Mesodermal cell (in vitro differentiated cells): ENCODE measurements around the gene PHOX2B.

Experiments used
- H3K27ac ChIP-seq: 2 replicates; pipeline ENCODE4 v1.7.0; 2013; ENCODE audit warnings: mild to moderate bottlenecking, low read depth, low read length, moderate library complexity; ENCODE audit not compliant: severe bottlenecking
- H3K36me3 ChIP-seq: 2 replicates; pipeline ENCODE4 v1.7.1; 2013; ENCODE audit warnings: mild to moderate bottlenecking, low read length, moderate library complexity; ENCODE audit not compliant: control insufficient read depth, insufficient read depth
- H3K4me1 ChIP-seq: one replicate; pipeline ENCODE4 v1.7.1; 2013; ENCODE audit warnings: mild to moderate bottlenecking, low read length; ENCODE audit not compliant: insufficient read depth, control insufficient read depth, poor library complexity, severe bottlenecking
- H3K4me3 ChIP-seq: 2 replicates; pipeline ENCODE4 v1.7.0; 2013; ENCODE audit warnings: low read length, control low read depth, mild to moderate bottlenecking; ENCODE audit not compliant: insufficient read depth, poor library complexity, severe bottlenecking; ENCODE audit errors: extremely low read depth
- H3K9me3 ChIP-seq: 2 replicates; pipeline ENCODE4 v1.7.1; 2013; ENCODE audit warnings: mild to moderate bottlenecking, low read length, moderate library complexity; ENCODE audit not compliant: control insufficient read depth
- WGBS, 2 experiments: methylation state at CpG; one replicate each; pipeline ENCODE4 v1.1.5; 2013; ENCODE audit warnings: missing lambda C conversion rate in 2 of 2; ENCODE audit not compliant: insufficient coverage in 2 of 2; 5-methylcytosine and 5-hydroxymethylcytosine counted together

The PHOX2B gene

DNA sequence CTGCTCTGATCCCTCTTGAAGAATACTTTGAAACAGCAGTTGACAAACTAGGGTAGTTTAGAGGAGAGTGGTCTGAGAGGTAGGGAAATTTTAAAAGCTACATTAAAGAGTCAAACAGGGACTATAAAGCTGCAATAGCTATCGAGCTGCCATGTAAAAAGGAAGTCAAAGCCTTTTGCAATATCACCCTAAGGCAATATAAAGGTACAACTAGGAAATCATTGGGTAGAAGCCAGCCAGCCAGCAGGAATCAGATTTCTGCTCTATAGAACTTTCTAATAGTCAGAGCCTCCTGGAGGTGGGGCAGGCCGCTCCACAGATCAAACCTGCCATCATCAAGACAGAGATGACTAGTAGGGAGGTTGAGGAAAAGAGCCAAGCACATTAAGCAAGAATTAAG lies 15.2 kb upstream of the PHOX2B start:
- no peaks in the 10 kb centered on the region for H3K9me3 ChIP-seq
- H3K36me3 ChIP-seq: no peaks in the 10 kb centered on the region
- no peak overlapping the region for H3K27ac ChIP-seq
- H3K4me3 ChIP-seq: no peak overlapping the region
- H3K4me1 ChIP-seq: no peaks in the 10 kb centered on the region
- no CpG with 5 or more reads among the region's 2 CpGs for WGBS, 2 experiments

DNA sequence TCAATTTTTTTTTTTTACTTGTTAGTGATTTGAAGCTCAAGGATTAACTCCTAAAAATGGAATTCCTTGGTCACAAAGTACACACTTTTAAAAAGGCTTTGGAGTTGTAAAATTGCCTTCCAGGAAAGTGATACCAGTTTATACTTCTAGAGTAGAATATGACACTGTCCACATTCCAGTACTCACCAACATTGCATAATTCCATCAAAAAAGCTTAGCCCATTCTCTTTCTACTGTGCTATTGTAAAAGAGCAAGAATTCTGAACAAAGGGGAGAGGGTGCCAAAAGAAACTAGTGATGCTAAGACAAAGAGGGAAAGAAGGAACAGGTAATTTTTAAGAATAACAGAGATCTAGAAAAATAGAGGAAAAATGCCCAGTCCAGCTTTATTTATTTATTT lies 10.4 kb upstream of the PHOX2B start:
- H3K9me3 ChIP-seq: no peaks in the 10 kb centered on the region
- H3K36me3 ChIP-seq: no peaks in the 10 kb centered on the region
- no peak overlapping the region for H3K4me3 ChIP-seq
- H3K27ac ChIP-seq: no peak overlapping the region
- no peaks in the 10 kb centered on the region for H3K4me1 ChIP-seq

DNA sequence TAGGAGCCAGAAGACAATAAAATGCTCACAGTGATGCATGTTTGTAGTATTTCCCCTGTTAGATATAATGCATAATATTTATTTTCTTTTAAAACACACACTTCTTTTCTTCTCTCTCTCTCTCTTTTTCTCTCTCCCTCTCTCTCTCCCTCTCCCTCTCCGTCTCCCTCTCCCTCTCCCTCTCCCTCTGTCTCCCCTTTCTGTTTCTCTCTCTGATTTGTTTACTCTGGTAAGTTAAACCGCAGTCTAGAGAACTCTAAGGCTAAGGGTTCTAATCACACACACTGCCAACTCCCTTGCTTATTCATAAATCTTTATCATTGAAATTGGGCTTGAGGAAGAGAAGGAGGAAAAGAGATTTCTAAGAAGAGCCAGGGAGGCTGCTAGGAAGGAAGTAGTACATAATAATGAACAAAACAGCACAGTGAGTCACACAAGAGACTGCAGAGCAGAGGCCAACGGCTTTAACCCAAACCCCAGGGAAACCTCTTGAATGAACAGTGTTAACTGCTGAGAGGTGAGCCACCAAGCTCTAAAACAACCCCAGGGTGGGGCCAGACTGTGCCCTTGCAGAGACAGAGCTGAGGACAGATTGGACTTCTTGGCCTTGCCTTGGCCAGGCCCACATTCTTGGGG lies 9.1 kb upstream of the PHOX2B start:
- Histone ChIP-seq H3K4me3 (no peak overlapping the region), H3K4me1 (no peaks in the 10 kb centered on the region), H3K27ac (no peak overlapping the region), H3K36me3 (no peaks in the 10 kb centered on the region), H3K9me3 (no peaks in the 10 kb centered on the region)
- 0% methylated on average over 1 of the region's 3 CpGs; no CpG with 5 or more reads in 1 of the 2 experiments for WGBS, 2 experiments

DNA sequence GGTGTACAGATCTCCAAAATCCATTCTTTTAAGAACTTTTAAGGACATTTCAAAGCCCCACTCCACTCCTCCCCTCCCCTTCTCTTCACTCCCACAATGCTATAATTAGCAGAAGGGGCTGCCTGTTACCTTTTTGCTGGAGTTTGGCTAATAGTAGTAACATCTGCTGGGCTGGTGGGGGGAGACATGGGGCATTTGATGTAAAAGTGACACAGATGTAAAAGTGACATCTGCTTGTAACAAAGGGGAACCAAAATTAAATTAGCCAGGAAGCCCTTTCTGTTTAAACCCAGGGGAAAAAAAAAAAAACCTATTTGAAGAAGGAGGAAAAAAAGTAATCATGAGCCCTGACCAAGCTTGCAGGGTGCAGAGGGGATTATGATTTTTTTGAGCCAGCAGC lies 5.4 kb upstream of the PHOX2B start:
- Histone ChIP-seq H3K36me3 (no peaks in the 10 kb centered on the region), H3K9me3 (no peaks in the 10 kb centered on the region), H3K27ac (no peak overlapping the region), H3K4me1 (no peaks in the 10 kb centered on the region), H3K4me3 (no peak overlapping the region)

DNA sequence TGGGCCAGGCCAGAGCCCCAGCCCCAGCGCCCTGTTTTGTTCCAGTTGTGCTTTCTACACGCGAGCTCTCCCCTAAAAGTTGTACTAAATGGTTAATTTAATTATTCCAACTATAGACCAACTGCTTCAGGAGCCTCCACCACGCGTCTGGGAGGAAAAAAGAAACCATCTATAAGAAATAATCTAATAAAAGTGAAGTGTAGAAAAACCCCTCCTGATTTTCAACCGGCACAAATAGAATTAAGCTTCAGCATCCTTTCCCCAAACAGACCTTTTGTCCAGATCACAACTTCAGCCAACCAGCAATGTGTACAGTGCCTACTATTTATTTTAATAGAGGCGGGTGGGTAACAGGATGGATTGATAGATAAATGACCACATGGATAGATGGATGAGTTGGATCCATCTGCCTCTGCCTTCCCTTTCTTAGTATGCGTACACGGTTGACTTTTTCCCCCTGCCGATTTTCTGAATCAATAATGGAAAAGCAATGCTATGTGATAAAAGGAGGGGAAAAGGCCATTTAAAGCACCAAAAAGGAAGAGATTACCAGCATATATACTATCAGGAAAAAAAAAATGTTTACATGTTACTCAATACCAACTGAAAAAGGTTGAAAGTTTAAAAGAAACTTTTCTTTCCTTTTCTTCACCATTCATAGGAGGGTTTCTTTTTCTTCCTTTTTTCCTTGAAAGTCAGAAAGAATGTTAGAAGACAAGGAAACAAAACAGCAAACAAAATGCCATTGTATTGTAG lies 3.7 kb upstream of the PHOX2B start:
- no CpG with 5 or more reads among the region's 10 CpGs for WGBS, 2 experiments
- H3K4me1 ChIP-seq: no peaks in the 10 kb centered on the region
- no peak overlapping the region for H3K4me3 ChIP-seq
- no peaks in the 10 kb centered on the region for H3K36me3 ChIP-seq
- no peaks in the 10 kb centered on the region for H3K9me3 ChIP-seq
- no peak overlapping the region for H3K27ac ChIP-seq

DNA sequence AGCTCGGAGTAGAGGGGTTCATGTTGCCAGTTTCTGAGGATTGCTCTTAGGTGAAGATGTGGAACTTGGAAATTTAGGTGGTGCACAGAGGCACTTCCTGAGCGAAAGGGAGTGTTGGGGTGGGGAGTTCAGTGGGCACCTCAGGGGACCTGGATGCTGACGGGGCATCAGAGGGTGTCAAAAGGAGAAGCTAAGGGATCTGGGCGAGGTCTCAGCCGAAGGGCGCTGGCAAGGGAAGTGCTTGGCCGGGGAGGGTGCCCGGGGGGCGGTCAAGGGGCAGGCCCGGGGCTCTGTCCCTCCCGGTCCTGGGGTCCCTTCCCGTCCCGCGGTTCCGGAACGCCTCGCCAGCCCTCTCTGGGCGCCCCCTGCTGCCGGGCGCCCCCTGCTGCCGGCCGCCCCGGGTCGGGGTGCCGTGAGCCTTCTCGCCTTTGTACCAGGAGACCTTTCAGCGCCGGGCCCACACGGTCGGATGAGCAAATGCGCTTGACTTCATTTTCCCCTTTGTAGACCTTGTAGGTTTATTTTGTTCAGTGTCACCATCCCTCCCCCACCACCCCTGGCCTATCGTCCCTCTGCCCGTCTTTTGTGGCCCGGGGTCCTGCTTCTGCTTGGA lies 3.0 kb upstream of the PHOX2B start:
- Histone ChIP-seq H3K36me3 (no peaks in the 10 kb centered on the region), H3K9me3 (no peaks in the 10 kb centered on the region), H3K27ac (no peak overlapping the region), H3K4me1 (no peaks in the 10 kb centered on the region), H3K4me3 (no peak overlapping the region)
- 0% methylated on average over 19 to 27 of the region's 34 CpGs for WGBS, 2 experiments

DNA sequence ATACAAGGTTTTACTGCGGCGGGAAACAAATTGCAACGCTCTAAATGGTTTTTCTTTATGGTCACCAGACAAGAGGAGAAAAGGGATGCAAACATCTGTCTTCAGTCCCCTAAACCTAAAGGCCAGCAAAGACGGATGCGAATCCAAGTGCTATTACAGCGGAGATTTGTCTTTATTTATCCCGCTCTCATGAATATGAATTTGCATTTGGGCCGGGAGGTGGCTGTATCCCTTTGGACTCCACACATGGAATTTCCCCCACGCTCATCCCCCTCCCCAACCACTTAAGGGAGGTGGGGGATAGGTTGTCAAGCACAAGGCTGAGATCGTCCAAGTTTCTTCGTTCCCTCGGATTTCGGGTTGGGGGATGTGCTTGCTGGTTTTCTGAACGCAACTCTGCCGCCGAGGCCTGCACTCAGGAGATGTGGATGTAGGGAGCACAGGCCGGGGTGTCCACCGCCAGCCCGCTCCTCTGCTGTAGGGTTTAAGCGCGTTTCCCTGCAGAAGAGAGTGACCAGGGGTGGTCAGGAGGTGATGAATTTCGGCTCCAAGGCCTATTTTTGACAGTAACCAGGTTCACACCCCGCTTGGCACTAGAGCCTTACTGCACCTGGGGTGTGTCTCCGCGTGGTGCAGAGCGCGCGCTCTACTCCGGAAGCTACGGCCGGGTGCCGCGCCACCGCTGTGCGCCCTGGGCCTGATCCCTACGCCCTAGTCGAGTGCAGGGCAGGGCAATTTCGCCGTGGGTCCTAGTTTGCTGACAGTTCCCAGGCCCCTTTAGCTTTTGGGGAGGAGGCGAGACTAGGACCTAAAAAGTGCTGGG lies 2.3 kb upstream of the PHOX2B start:
- H3K4me3 ChIP-seq: no peak overlapping the region
- no peaks in the 10 kb centered on the region for H3K4me1 ChIP-seq
- no peaks in the 10 kb centered on the region for H3K9me3 ChIP-seq
- no peaks in the 10 kb centered on the region for H3K36me3 ChIP-seq
- no peak overlapping the region for H3K27ac ChIP-seq
- 1 to 2% methylated on average over 28 to 30 of the region's 40 CpGs for WGBS, 2 experiments

DNA sequence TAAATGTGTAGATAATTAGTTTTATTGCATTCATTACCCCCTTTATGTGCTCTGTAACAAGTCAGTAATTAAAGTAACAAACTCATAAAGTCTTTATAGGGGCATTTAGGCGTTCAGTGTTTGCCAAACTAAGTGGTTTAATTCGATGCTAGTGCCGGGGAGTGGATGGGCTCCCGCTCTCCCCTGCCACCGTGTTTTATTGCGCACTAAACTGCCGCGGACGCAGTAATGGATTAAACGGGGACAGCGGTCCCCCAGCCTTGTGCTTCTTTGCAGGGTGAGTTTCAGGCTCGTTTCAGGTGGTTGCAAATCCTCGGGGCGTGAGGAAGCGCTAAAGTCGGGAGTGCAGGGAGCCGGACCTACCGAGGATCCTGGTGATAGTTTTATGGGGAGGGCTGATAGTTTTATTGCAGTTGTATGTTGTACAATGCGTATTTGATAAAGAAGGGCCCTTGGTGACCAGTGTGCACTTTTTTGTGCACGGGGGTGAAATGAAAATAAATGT lies 1.6 kb upstream of the PHOX2B start:
- Histone ChIP-seq H3K4me3 (no peak overlapping the region), H3K27ac (no peak overlapping the region), H3K9me3 (peaks cover 4% of the 10 kb centered on the region), H3K4me1 (no peaks in the 10 kb centered on the region), H3K36me3 (no peaks in the 10 kb centered on the region)
- 1 to 2% methylated on average over 17 to 20 of the region's 20 CpGs for WGBS, 2 experiments

DNA sequence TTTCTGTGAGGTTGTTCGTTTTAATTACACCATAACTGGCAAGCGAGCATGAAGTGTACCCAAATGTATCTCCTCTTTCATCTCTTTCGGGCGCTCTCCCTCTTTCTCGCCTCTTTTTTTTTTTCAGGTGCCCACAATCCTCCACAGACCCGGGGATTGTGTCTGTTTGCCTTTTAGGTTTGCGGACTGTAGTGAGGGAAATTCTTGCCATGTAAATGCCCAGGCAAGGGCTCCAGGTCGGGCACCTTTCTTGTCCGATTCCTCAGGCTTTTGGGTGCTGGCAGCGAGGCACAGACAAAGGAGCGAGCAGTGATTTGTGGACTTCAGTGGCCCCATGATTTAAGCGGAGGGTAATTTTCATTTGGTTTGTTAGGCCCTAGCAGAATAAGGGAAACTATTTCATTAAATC lies 1.1 kb upstream of the PHOX2B start:
- no peaks in the 10 kb centered on the region for H3K4me1 ChIP-seq
- H3K27ac ChIP-seq: no peak overlapping the region
- WGBS, 2 experiments: 2 to 9% methylated on average over 4 to 8 of the region's 12 CpGs
- H3K9me3 ChIP-seq: peaks cover 6% of the 10 kb centered on the region
- H3K36me3 ChIP-seq: no peaks in the 10 kb centered on the region
- no peak overlapping the region for H3K4me3 ChIP-seq

DNA sequence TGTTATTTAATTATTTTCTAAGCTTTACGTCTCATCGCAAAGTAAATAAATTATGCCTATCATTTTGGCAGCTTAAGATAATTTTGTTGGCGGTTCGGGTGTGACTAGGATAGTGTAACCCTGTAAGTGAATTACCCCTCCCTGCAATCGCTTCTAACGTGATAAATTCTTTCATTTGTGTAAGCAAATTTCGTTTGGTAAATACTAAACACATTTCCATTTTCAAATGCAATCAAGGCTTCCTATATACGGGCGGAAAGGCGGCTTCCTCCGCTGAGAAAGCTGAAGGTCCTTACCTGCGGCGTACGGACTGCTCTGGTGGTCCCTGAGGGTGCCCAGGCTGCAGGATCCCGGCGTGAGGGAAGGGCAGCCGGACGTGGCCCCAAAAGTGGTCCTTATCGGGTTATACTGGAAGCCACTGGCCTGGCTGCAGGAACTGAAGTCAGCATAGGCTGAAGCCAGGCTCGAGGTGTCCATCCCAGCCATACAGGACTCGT lies 403 bp downstream of the PHOX2B start:
- Histone ChIP-seq H3K9me3 (peaks cover 6% of the 10 kb centered on the region), H3K4me1 (no peaks in the 10 kb centered on the region), H3K4me3 (no peak overlapping the region), H3K36me3 (no peaks in the 10 kb centered on the region), H3K27ac (no peak overlapping the region)
- 1 to 2% methylated on average over 12 to 14 of the region's 21 CpGs for WGBS, 2 experiments
